WI38 (cell line): ENCODE results near the gene ACSM3.
A peak's percentile ranks its signal among the peaks of the same experiment; 100 is the strongest.

ENCODE experiments used
- H3K4me3 ChIP-seq: 2 replicates; pipeline ENCODE4 v1.5.1; 2011; ENCODE audit warnings: low read depth, mild to moderate bottlenecking, control low read depth, low read length
- TF ChIP-seq, protein P1 (sequence below): IDR thresholded peaks from 2 replicates; pipeline ENCODE4 v1.5.1; 2012; ENCODE audit warnings: low read depth, mild to moderate bottlenecking, control low read depth, low read length

ACSM3 gene

DNA sequence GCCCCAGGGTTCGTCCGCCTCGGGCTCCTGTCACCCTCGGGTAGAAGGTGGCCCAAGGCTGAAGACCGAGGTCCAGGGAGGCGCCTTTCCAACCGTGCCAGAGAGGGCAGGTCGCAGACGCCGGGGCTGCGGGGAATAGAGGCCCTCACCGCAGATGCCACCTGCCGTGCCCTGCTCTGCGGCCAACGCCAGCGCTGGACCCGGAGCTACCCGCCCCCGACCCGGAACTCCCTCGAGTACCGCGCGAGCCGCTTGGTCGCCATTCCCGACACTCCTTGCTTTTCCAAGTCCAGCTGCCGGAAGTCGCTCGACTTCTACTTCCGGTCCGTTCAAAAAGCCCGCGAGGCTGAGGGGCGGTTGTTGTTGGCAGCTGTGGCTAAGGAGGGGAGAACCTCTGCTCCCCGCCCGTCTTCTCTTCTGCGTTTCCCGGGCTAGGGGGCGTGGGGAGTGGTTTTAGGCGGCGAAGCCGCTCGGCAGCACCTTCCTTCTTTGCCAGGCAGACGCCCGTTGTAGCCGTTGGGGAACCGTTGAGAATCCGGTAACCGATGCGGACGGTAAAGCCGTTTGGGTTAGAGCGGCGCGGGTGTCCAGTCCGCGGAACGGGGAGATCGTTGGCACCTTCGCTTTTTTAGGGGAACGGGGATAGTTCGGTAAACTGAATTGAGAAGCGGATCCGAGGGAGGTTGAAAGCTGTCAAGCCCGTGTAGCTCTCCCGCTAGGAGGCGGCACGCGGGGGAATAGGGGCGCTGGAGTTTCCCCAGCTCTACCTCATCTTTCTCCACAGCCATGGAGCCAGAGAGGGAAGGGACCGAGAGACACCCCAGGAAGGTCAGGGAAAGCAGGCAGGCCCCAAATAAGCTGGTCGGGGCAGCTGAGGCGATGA lies 42.6 kb downstream of the ACSM3 start, which contains the start of the genes ERI2 and REXO5:
ERI2 (minus strand) TSS at position 305 of the 883 bp plus-strand sequence; CDS start at position 263, 42 bp downstream.
REXO5 (plus strand) TSS at position 360 of the 883 bp plus-strand sequence; CDS start at position 787, 427 bp downstream.
- TF ChIP-seq, protein P1, sequence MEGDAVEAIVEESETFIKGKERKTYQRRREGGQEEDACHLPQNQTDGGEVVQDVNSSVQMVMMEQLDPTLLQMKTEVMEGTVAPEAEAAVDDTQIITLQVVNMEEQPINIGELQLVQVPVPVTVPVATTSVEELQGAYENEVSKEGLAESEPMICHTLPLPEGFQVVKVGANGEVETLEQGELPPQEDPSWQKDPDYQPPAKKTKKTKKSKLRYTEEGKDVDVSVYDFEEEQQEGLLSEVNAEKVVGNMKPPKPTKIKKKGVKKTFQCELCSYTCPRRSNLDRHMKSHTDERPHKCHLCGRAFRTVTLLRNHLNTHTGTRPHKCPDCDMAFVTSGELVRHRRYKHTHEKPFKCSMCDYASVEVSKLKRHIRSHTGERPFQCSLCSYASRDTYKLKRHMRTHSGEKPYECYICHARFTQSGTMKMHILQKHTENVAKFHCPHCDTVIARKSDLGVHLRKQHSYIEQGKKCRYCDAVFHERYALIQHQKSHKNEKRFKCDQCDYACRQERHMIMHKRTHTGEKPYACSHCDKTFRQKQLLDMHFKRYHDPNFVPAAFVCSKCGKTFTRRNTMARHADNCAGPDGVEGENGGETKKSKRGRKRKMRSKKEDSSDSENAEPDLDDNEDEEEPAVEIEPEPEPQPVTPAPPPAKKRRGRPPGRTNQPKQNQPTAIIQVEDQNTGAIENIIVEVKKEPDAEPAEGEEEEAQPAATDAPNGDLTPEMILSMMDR = peak; percentile 47; the same call in 1 of the 2 replicates
- H3K4me3 ChIP-seq = peak within 1 kb of the TSS; percentile 86

DNA sequence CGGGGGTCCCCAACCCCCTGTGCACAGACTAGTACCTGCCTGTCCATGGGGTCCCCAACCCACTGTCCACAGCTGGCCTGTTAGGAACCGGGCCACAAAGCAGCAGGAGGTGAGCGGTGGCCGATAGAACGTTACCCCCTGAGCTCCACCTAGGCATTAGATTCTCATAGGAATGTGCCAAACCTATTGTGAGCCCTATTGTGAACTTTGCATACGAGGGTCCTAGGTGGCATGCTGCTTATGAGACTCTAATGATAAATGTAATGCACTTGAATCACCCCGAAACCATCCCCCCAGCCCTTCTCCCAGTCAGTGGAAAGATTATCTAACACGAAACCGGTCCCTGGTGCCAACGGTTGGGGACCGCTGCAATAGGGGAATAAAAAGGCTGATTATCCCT lies 44.0 kb downstream of the ACSM3 start:
- peak overlapping the region; percentile 86; the same call in 1 of the 2 replicates for H3K4me3 ChIP-seq
- TF ChIP-seq, protein P1 = no peak

DNA sequence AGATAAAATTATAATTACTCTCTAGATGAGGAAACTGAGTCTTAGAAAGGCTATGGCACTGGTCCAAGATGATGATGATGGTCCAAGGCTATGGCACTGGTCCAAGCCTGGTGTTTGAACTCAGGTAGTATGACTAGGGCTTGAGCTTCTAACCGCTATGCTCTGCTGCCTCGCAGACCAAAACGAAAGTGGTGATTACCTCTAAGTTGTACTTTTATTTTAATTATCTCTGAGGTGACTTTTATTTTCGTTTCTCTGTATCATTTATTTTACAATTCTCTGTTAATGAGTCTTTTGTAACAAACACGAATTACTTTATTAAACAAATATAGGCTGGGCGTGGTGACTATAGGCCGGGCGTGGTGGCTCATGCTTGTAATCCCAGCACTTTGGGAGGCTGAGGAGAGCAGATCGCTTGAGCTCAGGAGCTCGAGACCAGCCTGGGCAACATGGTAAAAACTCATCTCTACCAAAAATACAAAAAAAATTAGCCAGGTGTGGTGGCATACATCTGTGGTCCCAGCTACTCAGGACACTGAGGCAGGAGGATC lies 48.1 kb downstream of the ACSM3 start:
- H3K4me3 ChIP-seq = no peak overlapping the region
- TF ChIP-seq, protein P1 = no peak

DNA sequence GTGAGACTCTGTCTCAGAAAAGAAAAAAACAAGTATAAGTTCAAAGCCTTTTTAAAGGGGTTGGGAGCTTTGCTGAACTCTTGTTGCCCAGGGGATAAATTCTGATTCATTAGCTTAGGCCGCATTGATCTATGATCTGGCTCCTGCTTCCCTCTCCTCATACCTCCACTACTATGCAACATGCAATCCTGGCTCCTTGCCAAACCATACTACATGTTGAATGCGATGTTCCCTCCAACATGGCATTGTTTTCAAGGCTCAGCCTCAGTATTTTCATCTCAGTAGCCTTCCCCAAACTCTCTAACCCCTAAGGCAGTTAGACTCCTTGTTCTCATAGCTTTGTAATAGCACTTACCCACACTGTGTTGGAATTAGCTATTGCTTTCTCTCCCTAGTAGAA lies 48.7 kb downstream of the ACSM3 start:
- no peak overlapping the region for H3K4me3 ChIP-seq
- TF ChIP-seq, protein P1 = no peak

DNA sequence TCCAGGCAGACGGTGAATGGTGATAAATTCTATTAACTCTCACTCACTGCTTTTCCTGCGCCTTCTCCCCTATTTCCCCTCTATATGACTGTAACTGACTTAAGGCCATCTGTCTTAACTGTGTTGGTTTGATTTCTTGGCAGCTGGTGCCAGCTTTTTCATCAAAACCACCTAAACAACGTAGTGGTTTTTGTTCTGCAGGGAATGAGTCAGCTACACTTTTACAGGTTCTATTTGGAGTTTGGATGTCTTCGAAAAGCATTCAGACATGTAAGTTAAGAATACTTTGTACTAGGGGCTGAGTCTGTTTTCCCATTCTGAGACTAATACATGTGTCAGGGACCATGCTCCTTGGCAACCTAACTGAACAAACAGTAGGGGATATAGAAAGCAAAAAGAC lies 51.0 kb downstream of the ACSM3 start:
- H3K4me3 ChIP-seq = no peak overlapping the region
- TF ChIP-seq, protein P1 = no peak

DNA sequence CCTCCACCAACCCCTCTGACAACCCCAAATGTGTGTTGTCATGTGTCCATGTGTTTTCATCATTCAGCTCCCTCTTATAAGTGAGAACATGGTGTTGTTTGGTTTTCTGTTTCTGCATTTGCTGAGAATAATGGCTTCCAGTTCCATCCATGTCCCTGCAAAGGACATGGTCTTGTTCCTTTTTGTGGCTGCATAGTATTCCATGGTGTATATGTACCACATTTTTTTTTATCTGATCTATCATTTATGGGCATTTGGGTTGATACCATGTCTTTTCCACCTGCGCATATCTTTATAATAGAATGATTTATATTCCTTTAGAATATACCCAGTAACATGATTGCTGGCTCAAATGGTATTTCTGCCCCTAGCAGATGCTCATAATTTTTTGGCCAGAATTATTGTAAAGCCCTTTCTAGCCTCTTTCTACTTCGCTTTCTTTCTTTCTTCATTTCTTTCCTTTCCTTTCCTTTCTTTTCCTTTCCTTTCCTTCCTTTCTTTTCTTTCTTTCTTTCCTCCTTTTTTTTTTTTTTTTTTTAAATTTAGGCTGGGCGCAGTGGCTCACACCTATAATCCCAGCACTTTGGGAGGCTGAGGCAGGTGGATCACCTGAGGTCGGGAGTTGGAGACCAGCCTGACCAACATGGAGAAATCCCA lies 55.2 kb downstream of the ACSM3 start:
- H3K4me3 ChIP-seq = no peak overlapping the region
- TF ChIP-seq, protein P1 = no peak
